ENCODE data around the gene SLC12A7.

The SLC12A7 gene

DNA sequence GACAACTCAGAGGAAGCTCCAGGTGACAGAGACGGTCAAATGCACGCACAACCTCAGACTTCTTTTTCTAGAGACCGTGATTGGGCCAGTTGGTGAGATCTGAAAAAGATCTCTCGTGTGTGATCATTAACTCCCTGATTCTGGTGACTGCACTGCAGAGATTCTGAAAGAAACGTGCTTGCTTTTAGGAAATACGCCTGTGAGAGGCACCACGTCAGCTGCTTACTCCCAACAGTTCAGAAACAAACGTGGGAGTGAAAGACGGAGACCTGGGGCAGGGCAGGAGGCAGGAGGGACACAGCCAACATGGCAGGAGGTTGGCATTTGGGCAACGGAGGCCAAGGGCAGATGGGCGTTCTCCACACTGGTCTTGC lies 15.9 kb downstream of the SLC12A7 start:
- H3K4me3 ChIP-seq (ENCODE audit: low read depth, low read length) = no peak overlapping the region
- ChIA-PET POLR2A (no interaction called here), CTCF (no interaction called here)
- DNase-seq (ENCODE audit: low read depth, low spot score) = no peak
- no peak for TF ChIP-seq CTCF (IDR thresholded peaks at IDR 0.05; ENCODE audit: insufficient read depth, low read length, missing control alignments)

- no peak for TF ChIP-seq CTCF (IDR thresholded peaks at IDR 0.05; ENCODE audit: insufficient read depth, low read length, missing control alignments)
- POLR2A ChIA-PET = no interaction called here
- DNase-seq (ENCODE audit: low read depth, low spot score) = no peak
- no peak overlapping the region for H3K4me3 ChIP-seq (ENCODE audit: low read depth, low read length)
- CTCF ChIA-PET = no interaction called here
These were observed 16.4 kb downstream of the SLC12A7 start for GRCh38 chr5:1095302-1095989.

GRCh38 chr5:1094670-1095190 lies 17.1 kb downstream of the SLC12A7 start:
- CTCF ChIA-PET = no interaction called here
- no peak for TF ChIP-seq CTCF (IDR thresholded peaks at IDR 0.05; ENCODE audit: insufficient read depth, low read length, missing control alignments)
- H3K4me3 ChIP-seq (ENCODE audit: low read depth, low read length) = no peak overlapping the region
- no peak for DNase-seq (ENCODE audit: low read depth, low spot score)
- POLR2A ChIA-PET = no interaction called here

GRCh38 chr5:1093361-1093760 lies 18.5 kb downstream of the SLC12A7 start:
- no peak overlapping the region for H3K4me3 ChIP-seq (ENCODE audit: low read depth, low read length)
- ChIA-PET POLR2A (no interaction called here), CTCF (no interaction called here)
- no peak for DNase-seq (ENCODE audit: low read depth, low spot score)
- TF ChIP-seq CTCF (IDR thresholded peaks at IDR 0.05; ENCODE audit: insufficient read depth, low read length, missing control alignments) = no peak

DNA sequence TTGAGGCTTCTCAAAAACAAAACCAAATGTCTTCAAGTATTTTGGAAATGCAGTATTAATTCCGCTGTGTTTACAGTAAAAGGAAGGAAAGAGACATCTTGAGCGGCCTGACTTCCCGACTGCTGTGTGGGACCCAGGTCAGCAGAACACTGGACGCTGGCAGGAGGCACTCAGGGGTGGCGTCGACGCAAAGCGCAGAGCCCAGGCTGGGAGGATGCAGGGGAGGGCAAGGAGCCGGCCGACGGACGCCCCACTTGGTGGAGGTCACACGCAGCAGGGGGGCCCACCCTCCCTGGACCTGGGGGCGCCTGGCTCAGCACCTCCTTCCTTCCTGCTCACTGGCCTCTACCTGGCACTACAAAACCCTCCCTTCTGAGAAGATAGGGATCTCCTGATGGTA lies 19.7 kb downstream of the SLC12A7 start:
- CTCF ChIA-PET = no interaction called here
- no peak for DNase-seq (ENCODE audit: low read depth, low spot score)
- H3K4me3 ChIP-seq (ENCODE audit: low read depth, low read length) = no peak overlapping the region
- POLR2A ChIA-PET = no interaction called here
- no peak for TF ChIP-seq CTCF (IDR thresholded peaks at IDR 0.05; ENCODE audit: insufficient read depth, low read length, missing control alignments)

DNA sequence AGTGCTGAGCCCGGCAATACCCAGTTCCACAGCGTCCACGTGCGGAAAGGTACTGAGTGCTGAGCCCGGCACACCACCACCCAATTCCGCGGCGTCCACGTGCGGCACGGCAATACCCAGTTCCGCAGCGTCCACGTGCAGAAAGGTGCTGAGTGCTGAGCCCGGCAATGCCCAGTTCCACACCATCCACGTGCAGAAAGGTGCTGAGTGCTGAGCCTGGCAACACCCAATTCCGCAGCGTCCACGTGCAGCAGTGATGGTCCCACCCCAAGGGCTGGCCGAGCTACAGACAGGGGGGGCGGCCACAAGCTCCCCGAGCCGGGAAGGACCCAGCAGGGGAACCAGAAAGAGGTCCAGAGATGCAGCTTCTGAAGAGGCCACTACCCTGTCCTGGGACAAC lies 20.2 kb downstream of the SLC12A7 start:
- H3K4me3 ChIP-seq (ENCODE audit: low read depth, low read length) = no peak overlapping the region
- CTCF ChIA-PET = no interaction called here
- no peak for DNase-seq (ENCODE audit: low read depth, low spot score)
- no peak for TF ChIP-seq CTCF (IDR thresholded peaks at IDR 0.05; ENCODE audit: insufficient read depth, low read length, missing control alignments)
- POLR2A ChIA-PET = no interaction called here
